Ishikawa (cell line): ENCODE results near the gene PHLDB3.

Source experiments
- CEBPB ChIP-seq: IDR thresholded peaks from 2 replicates; pipeline ENCODE4 v1.6.1; 2012
- CREB1 ChIP-seq: IDR thresholded peaks from 2 replicates; pipeline ENCODE4 v1.6.1; 2012; ENCODE audit warnings: low read depth
- EGR1 ChIP-seq: IDR thresholded peaks from 2 replicates; pipeline ENCODE4 v1.6.1; 2012
- EP300 ChIP-seq: IDR thresholded peaks from 2 replicates; pipeline ENCODE4 v1.6.1; 2012; ENCODE audit warnings: borderline replicate concordance
- FOXM1 ChIP-seq: IDR thresholded peaks from 2 replicates; pipeline ENCODE4 v1.6.1; 2012; ENCODE audit warnings: low read depth, borderline replicate concordance
- NFIC ChIP-seq: IDR thresholded peaks from 2 replicates; pipeline ENCODE4 v1.6.1; 2012
- RAD21 ChIP-seq: IDR thresholded peaks from 2 replicates; pipeline ENCODE4 v1.6.1; 2012; ENCODE audit warnings: low read depth
- TAF1 ChIP-seq: IDR thresholded peaks from 2 replicates; pipeline ENCODE4 v1.6.1; 2012; ENCODE audit warnings: low read depth, mild to moderate bottlenecking
- TCF12 ChIP-seq: IDR thresholded peaks from 2 replicates; pipeline ENCODE4 v1.6.1; 2012; ENCODE audit warnings: low read depth
- TEAD4 ChIP-seq: IDR thresholded peaks from 2 replicates; pipeline ENCODE4 v1.6.1; 2012
- YY1 ChIP-seq: IDR thresholded peaks from 2 replicates; pipeline ENCODE4 v1.6.1; 2012; ENCODE audit warnings: low read depth
- ZBTB7A ChIP-seq: IDR thresholded peaks from 2 replicates; pipeline ENCODE4 v1.6.1; 2012; ENCODE audit warnings: low read depth
- TF ChIP-seq, protein P1 (sequence below): IDR thresholded peaks from 2 replicates; pipeline ENCODE4 v1.6.1; 2012; ENCODE audit warnings: low read depth, mild to moderate bottlenecking
- TF ChIP-seq, protein P2 (sequence below): IDR thresholded peaks from 2 replicates; pipeline ENCODE4 v1.6.1; 2012
- TF ChIP-seq, protein P3 (sequence below): IDR thresholded peaks from 2 replicates; pipeline ENCODE4 v1.6.1; 2012

The PHLDB3 gene

DNA sequence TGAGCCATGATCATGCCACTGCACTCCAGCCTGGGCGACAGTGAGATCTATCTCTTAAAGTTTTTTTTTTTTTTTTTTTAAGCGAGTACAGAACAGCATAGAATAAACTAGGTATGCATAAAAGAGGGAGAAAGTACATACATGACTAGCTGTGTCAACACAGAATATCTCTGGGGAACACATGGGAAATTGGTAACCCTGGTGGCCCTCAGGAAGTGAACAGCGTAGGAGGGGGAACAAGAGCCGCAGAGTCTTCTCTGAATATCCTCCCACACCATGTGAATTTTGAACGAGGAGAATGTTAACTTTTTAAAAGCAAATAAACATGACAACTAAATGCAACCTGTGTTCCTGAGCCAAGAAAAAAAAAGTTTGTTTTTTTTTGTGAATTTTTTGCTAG is 15.2 kb downstream of the PHLDB3 start:
- TF ChIP-seq TAF1 = no peak
- no peak for TF ChIP-seq CREB1
- TF ChIP-seq EP300 = no peak
- no peak for TF ChIP-seq TCF12
- TF ChIP-seq, protein P1, sequence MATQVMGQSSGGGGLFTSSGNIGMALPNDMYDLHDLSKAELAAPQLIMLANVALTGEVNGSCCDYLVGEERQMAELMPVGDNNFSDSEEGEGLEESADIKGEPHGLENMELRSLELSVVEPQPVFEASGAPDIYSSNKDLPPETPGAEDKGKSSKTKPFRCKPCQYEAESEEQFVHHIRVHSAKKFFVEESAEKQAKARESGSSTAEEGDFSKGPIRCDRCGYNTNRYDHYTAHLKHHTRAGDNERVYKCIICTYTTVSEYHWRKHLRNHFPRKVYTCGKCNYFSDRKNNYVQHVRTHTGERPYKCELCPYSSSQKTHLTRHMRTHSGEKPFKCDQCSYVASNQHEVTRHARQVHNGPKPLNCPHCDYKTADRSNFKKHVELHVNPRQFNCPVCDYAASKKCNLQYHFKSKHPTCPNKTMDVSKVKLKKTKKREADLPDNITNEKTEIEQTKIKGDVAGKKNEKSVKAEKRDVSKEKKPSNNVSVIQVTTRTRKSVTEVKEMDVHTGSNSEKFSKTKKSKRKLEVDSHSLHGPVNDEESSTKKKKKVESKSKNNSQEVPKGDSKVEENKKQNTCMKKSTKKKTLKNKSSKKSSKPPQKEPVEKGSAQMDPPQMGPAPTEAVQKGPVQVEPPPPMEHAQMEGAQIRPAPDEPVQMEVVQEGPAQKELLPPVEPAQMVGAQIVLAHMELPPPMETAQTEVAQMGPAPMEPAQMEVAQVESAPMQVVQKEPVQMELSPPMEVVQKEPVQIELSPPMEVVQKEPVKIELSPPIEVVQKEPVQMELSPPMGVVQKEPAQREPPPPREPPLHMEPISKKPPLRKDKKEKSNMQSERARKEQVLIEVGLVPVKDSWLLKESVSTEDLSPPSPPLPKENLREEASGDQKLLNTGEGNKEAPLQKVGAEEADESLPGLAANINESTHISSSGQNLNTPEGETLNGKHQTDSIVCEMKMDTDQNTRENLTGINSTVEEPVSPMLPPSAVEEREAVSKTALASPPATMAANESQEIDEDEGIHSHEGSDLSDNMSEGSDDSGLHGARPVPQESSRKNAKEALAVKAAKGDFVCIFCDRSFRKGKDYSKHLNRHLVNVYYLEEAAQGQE = no peak
- TF ChIP-seq YY1 = no peak
- TF ChIP-seq, protein P2, sequence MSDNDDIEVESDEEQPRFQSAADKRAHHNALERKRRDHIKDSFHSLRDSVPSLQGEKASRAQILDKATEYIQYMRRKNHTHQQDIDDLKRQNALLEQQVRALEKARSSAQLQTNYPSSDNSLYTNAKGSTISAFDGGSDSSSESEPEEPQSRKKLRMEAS = no peak
- TF ChIP-seq, protein P3, sequence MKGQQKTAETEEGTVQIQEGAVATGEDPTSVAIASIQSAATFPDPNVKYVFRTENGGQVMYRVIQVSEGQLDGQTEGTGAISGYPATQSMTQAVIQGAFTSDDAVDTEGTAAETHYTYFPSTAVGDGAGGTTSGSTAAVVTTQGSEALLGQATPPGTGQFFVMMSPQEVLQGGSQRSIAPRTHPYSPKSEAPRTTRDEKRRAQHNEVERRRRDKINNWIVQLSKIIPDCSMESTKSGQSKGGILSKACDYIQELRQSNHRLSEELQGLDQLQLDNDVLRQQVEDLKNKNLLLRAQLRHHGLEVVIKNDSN = no peak
- no peak for TF ChIP-seq NFIC
- no peak for TF ChIP-seq ZBTB7A
- no peak for TF ChIP-seq CEBPB
- no peak for TF ChIP-seq RAD21
- TF ChIP-seq FOXM1 = no peak

DNA sequence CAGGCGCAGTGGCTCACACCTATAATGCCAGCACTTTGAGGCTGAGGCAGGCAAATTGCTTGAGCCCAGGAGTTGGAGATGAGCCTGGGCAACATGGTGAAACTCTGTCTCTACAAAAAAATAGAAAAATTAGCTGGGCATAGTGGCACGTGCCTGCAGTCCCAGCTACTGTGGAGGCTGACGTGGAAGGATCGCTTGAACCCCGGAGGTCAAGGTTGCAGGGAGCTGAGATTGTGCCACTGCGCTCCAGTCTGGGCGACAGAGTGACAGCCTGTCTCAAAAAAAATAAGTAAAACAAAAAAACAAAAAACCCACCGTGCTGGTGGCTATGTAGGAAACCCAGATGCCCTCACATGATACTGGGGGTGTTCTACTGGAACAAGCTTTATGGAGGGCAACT is 16.4 kb downstream of the PHLDB3 start:
- TF ChIP-seq, protein P3 = no peak
- TF ChIP-seq, protein P1 = no peak
- TF ChIP-seq, protein P2 = no peak
- TF ChIP-seq YY1 (no peak), CEBPB (no peak), FOXM1 (no peak), RAD21 (no peak)

DNA sequence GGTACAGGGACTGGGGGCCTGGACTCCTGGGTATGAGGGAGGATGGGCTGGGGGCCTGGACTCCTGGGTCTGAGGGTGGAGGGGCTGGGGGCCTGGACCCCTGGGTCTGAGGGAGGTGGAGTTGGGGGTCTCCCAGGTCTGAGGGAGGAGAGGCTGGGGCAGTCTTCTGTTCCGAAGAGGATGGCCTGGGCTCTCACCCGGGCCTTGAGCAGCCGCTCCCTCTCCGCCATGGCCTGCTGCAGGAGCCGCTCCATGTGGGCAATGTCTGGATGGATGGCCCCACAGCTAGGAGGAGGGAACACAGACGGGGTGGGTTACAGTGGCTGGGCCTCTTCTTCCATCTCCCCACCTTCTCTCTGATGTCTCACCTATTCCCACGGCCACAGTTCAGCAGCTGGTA is 18.1 kb downstream of the PHLDB3 start:
- no peak for TF ChIP-seq EP300
- no peak for TF ChIP-seq YY1
- TF ChIP-seq, protein P2 = no peak
- no peak for TF ChIP-seq TAF1
- no peak for TF ChIP-seq TEAD4
- TF ChIP-seq RAD21 = no peak
- no peak for TF ChIP-seq CEBPB
- TF ChIP-seq TCF12 = no peak
- TF ChIP-seq EGR1 = no peak
- no peak for TF ChIP-seq NFIC
- TF ChIP-seq CREB1 = no peak
- TF ChIP-seq, protein P1 = no peak
- no peak for TF ChIP-seq FOXM1
- no peak for TF ChIP-seq ZBTB7A
- TF ChIP-seq, protein P3 = no peak

DNA sequence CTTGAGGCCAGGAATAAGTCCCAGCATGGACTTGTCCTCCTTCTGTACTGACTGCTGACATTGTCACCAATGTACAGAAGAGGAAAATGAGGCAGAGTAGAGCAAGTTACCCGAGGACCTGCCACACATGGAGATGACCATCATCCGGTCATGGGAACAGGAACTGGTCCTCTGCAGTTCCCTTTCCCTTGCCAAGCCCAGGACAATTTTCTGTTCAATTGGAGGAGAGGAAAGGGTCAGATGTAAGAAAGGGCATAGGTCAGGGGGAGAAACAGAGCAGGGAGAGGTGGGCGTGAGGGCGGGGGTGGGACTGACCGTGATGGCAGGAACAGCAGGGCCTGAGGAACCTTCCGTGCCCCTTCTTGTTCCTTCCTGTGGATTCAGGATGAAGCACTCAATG is 18.6 kb downstream of the PHLDB3 start:
- TF ChIP-seq TEAD4 (no peak), NFIC (no peak), CEBPB (no peak), ZBTB7A (no peak), TCF12 (no peak), YY1 (no peak), CREB1 (no peak), EGR1 (no peak), RAD21 (no peak), EP300 (no peak), TAF1 (no peak), FOXM1 (no peak)
- TF ChIP-seq, protein P2 = no peak
- TF ChIP-seq, protein P1 = no peak
- TF ChIP-seq, protein P3 = no peak
